CD4-positive, alpha-beta memory T cell (primary cell): ENCODE measurements around the gene CCDC201. TPM values are rescaled to one million over a fixed set of nuclear protein-coding genes. Genes with fewer than 3 reads are reported as not detected.

Experiments used
- CTCF ChIA-PET: fragments of 350-600 bp; sonication (Branson Sonifier 250); formaldehyde crosslinking; loops from one replicate; lab custom pipeline; 2021; ENCODE audit warnings: inconsistent platforms; ENCODE audit not compliant: partially characterized antibody; lab: Charles Lee
- POLR2A ChIA-PET: fragments of 350-600 bp; sonication (Branson Sonifier 250); formaldehyde crosslinking; loops from one replicate; lab custom pipeline; 2021; ENCODE audit not compliant: partially characterized antibody; lab: Charles Lee
- DNase-seq, 5 donors: peaks; one replicate each; pipeline versions ENCODE4 v3.0.0 to v3.0.0-alpha.2; 2020 to 2022; ENCODE audit warnings: mixed read lengths in 1 of 5
- H3K27ac ChIP-seq: one replicate; pipeline ENCODE4 v1.7.0; 2013; ENCODE audit warnings: low read depth, low read length
- H3K27me3 ChIP-seq: 2 replicates; pipeline ENCODE4 v1.7.0; 2013; ENCODE audit warnings: mild to moderate bottlenecking, low read length, moderate library complexity; ENCODE audit not compliant: insufficient read depth
- H3K36me3 ChIP-seq: 2 replicates; pipeline ENCODE4 v1.7.0; 2013; ENCODE audit warnings: mild to moderate bottlenecking, low read length, moderate library complexity; ENCODE audit not compliant: insufficient read depth
- H3K4me1 ChIP-seq: 2 replicates; pipeline ENCODE4 v1.7.0; 2013; ENCODE audit warnings: mild to moderate bottlenecking, low read length, moderate library complexity; ENCODE audit not compliant: insufficient read depth
- H3K4me3 ChIP-seq, 2 donors: one replicate each; pipeline ENCODE4 v1.7.0; 2013; ENCODE audit warnings: low read length in 2 of 2, mild to moderate bottlenecking in 1 of 2
- H3K9me3 ChIP-seq, 2 donors: one replicate each; pipeline ENCODE4 v1.7.0; 2013; ENCODE audit warnings: low read length in 2 of 2, control low read depth in 1 of 2; ENCODE audit not compliant: control insufficient read depth in 1 of 2
- H3K27ac Mint-ChIP-seq, 7 donors: one replicate each; pipeline ENCODE4 v1.8.0; 2020 to 2021; ENCODE audit warnings: mixed read lengths in 7 of 7, mild to moderate bottlenecking in 6 of 7, inconsistent platforms in 3 of 7, moderate library complexity in 3 of 7
- H3K27me3 Mint-ChIP-seq, 2 donors: one replicate each; pipeline ENCODE4 v1.8.0; 2020 to 2021; ENCODE audit warnings: mixed read lengths in 2 of 2
- H3K36me3 Mint-ChIP-seq, 2 donors: one replicate each; pipeline ENCODE4 v1.8.0; 2020 to 2021; ENCODE audit warnings: mixed read lengths in 2 of 2, inconsistent platforms in 1 of 2, mild to moderate bottlenecking in 1 of 2
- H3K4me1 Mint-ChIP-seq, 4 donors: one replicate each; pipeline ENCODE4 v1.8.0; 2020 to 2021; ENCODE audit warnings: mixed read lengths in 4 of 4, mild to moderate bottlenecking in 1 of 4
- H3K4me3 Mint-ChIP-seq, 8 donors: one replicate each; pipeline ENCODE4 v1.8.0; 2020 to 2021; ENCODE audit warnings: mixed read lengths in 8 of 8, mild to moderate bottlenecking in 7 of 8, moderate library complexity in 6 of 8, inconsistent platforms in 3 of 8
- H3K9me3 Mint-ChIP-seq, 8 donors: one replicate each; pipeline ENCODE4 v1.8.0; 2020 to 2021; ENCODE audit warnings: mixed read lengths in 8 of 8, mild to moderate bottlenecking in 5 of 8, inconsistent platforms in 3 of 8, moderate library complexity in 1 of 8
- intact Hi-C: fragments of 100-400 bp; cut with micrococcal nuclease; formaldehyde crosslinking; loops from one replicate; pipeline ENCODE4 v1.15.1; 2023
- polyA plus RNA-seq, 2 donors: library from polyadenylated mRNA; unstranded; fragments of 300-500 nt; fragmentation: Illumina TruSeq; gene quantifications; one replicate each; pipeline ENCODE4 v1.2.3, GENCODE V29; 2021
- total RNA-seq, 2 experiments: library from RNA; stranded (reverse); gene quantifications; one replicate each; pipeline ENCODE4 v1.2.3, GENCODE V29; 2021

Gene CCDC201
- total and polyA plus RNA-seq, 4 experiments from 2014 or later, result not detected

DNA sequence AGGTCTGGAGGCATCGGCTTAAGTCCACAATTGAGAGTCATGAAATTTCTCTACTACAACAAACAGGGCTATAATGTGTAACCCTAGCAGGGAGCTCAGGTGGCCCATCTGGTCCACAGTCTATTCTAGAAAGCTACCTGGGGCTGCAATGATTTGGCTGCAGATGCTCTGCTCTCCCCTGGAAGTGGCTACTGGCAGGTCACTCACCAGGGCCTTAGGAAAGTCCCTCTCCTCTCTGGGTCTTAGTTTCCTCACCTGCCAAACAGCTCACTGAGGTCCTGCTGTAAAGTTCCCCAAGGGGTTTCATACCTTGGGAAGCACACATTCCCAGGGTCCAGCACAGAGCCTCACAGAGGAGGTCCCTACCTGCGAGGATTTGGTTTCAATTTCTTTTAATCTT lies 45.7 kb upstream of the CCDC201 start:
- H3K4me1 Mint-ChIP-seq, result peaks cover 13 to 54% (median 28%) of the 10 kb centered on the region in 4 donors
- peaks cover 28 to 36% of the 10 kb centered on the region in 2 donors for H3K27me3 Mint-ChIP-seq
- H3K27ac Mint-ChIP-seq, result no peak overlapping the region
- Histone ChIP-seq H3K27ac (no peak overlapping the region), H3K4me1 (peaks cover 41% of the 10 kb centered on the region), H3K9me3 (no peaks in the 10 kb centered on the region), H3K36me3 (no peaks in the 10 kb centered on the region), H3K4me3 (no peak overlapping the region), H3K27me3 (peaks cover 9% of the 10 kb centered on the region)
- CTCF ChIA-PET, result interaction anchor here (1.0 to 3.2 kb wide), 13 partner anchors 16 to 1174 kb away, joined by 3 to 12 read pairs (median 4); no protein-coding TSS in a partner anchor
- DNase-seq, result no peak
- intact Hi-C loops, result loop anchor here (5.0 kb wide), 1 partner anchor 1899 kb away; no protein-coding TSS in a partner anchor
- H3K4me3 Mint-ChIP-seq, result peak overlapping the region in 4 of 8 donors; percentile 13 to 85 (median 44)
- no peaks in the 10 kb centered on the region for H3K9me3 Mint-ChIP-seq
- H3K36me3 Mint-ChIP-seq, result peaks cover 0 to 2% of the 10 kb centered on the region in 2 donors
- POLR2A ChIA-PET, result interaction anchor here (1.5 kb wide), 1 partner anchor 21 kb away, joined by 5 read pairs; no protein-coding TSS in a partner anchor

DNA sequence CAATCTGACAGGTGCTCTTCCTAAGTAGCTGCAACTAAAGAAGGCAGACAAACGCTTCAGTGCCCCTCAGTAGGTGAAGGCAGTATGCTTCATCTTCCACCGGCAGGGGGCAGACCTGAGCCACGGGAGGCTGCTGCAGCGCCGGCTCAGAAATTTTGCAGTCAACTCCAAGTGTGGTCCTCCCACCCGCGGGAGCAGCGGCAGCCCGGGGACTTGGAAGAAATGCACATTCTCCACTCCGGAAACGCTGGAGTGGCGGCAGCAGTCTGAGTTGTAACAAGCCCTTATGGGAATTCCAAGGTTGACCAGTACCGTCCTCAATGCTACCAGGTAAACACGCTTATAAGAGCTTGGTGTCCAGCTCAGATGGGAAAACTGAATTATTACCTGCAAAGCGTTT lies 44.8 kb upstream of the CCDC201 start:
- POLR2A ChIA-PET, result interaction anchor here (1.5 kb wide), 1 partner anchor 22 kb away, joined by 5 read pairs; no protein-coding TSS in a partner anchor
- Histone ChIP-seq H3K4me3 (no peak overlapping the region), H3K27ac (no peak overlapping the region), H3K27me3 (peaks cover 9% of the 10 kb centered on the region), H3K36me3 (no peaks in the 10 kb centered on the region), H3K4me1 (peaks cover 32% of the 10 kb centered on the region), H3K9me3 (no peaks in the 10 kb centered on the region)
- CTCF ChIA-PET, result interaction anchor here (0.6 to 3.2 kb wide), 12 partner anchors 9 to 1221 kb away, joined by 3 to 12 read pairs (median 4); no protein-coding TSS in a partner anchor
- H3K27me3 Mint-ChIP-seq, result peaks cover 22 to 30% of the 10 kb centered on the region in 2 donors
- H3K36me3 Mint-ChIP-seq, result peaks cover 0 to 2% of the 10 kb centered on the region in 2 donors
- peaks cover 7 to 45% (median 22%) of the 10 kb centered on the region in 4 donors for H3K4me1 Mint-ChIP-seq
- H3K4me3 Mint-ChIP-seq, result peak overlapping the region in 4 of 8 donors; percentile 15 to 57 (median 36)
- DNase-seq, result peak; percentile 50 to 64 (median 60)
- intact Hi-C loops, result loop anchor here (1.0 to 5.0 kb wide), 2 partner anchors 1171 to 1900 kb away; no protein-coding TSS in a partner anchor
- H3K9me3 Mint-ChIP-seq, result no peaks in the 10 kb centered on the region
- no peak overlapping the region for H3K27ac Mint-ChIP-seq

DNA sequence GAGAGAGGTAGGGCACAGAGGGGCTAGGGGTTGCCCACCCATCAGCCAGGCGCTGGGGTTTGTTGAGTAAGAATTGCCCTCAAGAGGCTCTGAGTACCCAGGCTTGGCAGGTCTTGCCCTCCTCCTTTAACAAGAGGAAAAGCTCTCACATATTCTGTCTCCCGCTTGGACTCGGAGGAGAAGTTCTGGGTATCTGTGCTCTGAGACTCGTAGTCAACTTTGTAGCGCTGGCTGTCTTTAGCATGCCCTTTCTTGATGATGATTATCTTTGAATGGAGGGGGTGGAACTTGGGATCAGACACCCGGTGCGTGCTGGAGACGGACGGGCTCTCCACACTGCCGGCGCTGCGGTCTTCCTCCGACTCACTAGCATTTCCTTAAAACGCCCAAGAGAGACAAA lies 44.2 kb upstream of the CCDC201 start:
- H3K27ac ChIP-seq, result no peak overlapping the region
- H3K36me3 Mint-ChIP-seq, result peaks cover 0 to 2% of the 10 kb centered on the region in 2 donors
- no peak overlapping the region for H3K4me3 Mint-ChIP-seq
- ChIA-PET POLR2A (no interaction called here), CTCF (interaction anchor here (1.1 to 3.2 kb wide), 7 partner anchors 8 to 1175 kb away, joined by 3 to 12 read pairs (median 9); no protein-coding TSS in a partner anchor)
- H3K4me1 ChIP-seq, result peaks cover 26% of the 10 kb centered on the region
- no peaks in the 10 kb centered on the region for H3K9me3 Mint-ChIP-seq
- peaks cover 19 to 27% of the 10 kb centered on the region in 2 donors for H3K27me3 Mint-ChIP-seq
- no peaks in the 10 kb centered on the region for H3K36me3 ChIP-seq
- no peak overlapping the region for H3K27ac Mint-ChIP-seq
- peaks cover 3 to 39% (median 16%) of the 10 kb centered on the region in 4 donors for H3K4me1 Mint-ChIP-seq
- H3K9me3 ChIP-seq, result no peaks in the 10 kb centered on the region
- intact Hi-C loops, result loop anchor here (1.0 to 5.0 kb wide), 2 partner anchors 1171 to 1900 kb away; no protein-coding TSS in a partner anchor
- no peak for DNase-seq
- H3K27me3 ChIP-seq, result peaks cover 9% of the 10 kb centered on the region
- no peak overlapping the region for H3K4me3 ChIP-seq

DNA sequence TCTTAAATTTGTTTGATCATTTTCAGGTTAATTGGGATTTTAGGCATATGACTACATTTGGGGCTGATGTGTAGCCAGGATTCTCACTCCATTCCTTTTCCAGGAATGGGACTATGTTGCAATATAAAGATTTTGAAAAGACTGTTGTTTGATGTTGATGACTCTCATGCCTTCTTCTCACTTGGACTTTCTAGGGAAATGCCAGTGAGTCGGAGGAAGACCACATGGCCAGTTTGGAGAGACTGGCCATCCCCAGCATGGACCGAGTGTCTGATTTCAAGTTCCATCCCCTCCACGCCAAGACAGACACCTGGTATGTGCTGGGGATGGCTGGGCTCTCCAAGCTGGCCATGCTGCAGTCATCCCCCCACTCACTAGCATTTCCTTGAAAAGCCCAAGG lies 42.7 kb upstream of the CCDC201 start:
- POLR2A ChIA-PET, result no interaction called here
- intact Hi-C loops, result loop anchor here (5.0 kb wide), 1 partner anchor 1902 kb away; no protein-coding TSS in a partner anchor
- peaks cover 15 to 27% of the 10 kb centered on the region in 2 donors for H3K27me3 Mint-ChIP-seq
- H3K4me3 Mint-ChIP-seq, result no peak overlapping the region
- Histone ChIP-seq H3K4me3 (no peak overlapping the region), H3K27ac (no peak overlapping the region), H3K27me3 (peaks cover 9% of the 10 kb centered on the region), H3K4me1 (peaks cover 18% of the 10 kb centered on the region), H3K36me3 (no peaks in the 10 kb centered on the region), H3K9me3 (no peaks in the 10 kb centered on the region)
- H3K27ac Mint-ChIP-seq, result no peak overlapping the region
- DNase-seq, result no peak
- H3K9me3 Mint-ChIP-seq, result no peaks in the 10 kb centered on the region
- CTCF ChIA-PET, result no interaction called here
- peaks cover 3 to 33% (median 12%) of the 10 kb centered on the region in 4 donors for H3K4me1 Mint-ChIP-seq
- H3K36me3 Mint-ChIP-seq, result peaks cover 0 to 2% of the 10 kb centered on the region in 2 donors

DNA sequence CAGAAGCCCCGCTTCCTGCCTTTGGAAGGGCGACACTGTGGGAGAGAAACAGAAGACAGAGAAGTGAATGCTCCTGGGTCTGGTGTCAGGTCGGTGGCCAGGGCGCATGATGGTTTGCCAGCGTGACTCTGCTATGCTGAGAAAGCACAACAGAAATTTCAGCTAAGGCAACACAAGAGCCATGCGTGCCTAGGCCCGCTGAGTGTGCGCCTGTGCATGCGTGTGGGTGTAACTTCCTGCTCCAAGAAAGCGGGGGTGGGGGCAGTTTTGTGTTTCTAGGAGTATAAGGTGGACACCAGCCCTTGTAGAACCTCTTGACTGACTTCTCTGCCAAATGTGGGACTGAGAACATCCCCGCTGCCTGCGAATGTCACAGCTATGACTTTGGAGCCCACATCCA lies 42.0 kb upstream of the CCDC201 start:
- Histone ChIP-seq H3K36me3 (no peaks in the 10 kb centered on the region), H3K4me1 (peaks cover 18% of the 10 kb centered on the region), H3K4me3 (no peak overlapping the region), H3K27me3 (peaks cover 7% of the 10 kb centered on the region), H3K27ac (no peak overlapping the region), H3K9me3 (no peaks in the 10 kb centered on the region)
- POLR2A ChIA-PET, result no interaction called here
- H3K36me3 Mint-ChIP-seq, result peaks cover 0 to 2% of the 10 kb centered on the region in 2 donors
- intact Hi-C loops, result loop anchor here (5.0 kb wide), 1 partner anchor 1902 kb away; no protein-coding TSS in a partner anchor
- H3K4me1 Mint-ChIP-seq, result peaks cover 3 to 27% (median 10%) of the 10 kb centered on the region in 4 donors
- CTCF ChIA-PET, result no interaction called here
- no peak overlapping the region for H3K27ac Mint-ChIP-seq
- no peaks in the 10 kb centered on the region for H3K9me3 Mint-ChIP-seq
- DNase-seq, result no peak
- H3K27me3 Mint-ChIP-seq, result peaks cover 11 to 22% of the 10 kb centered on the region in 2 donors
- no peak overlapping the region for H3K4me3 Mint-ChIP-seq

DNA sequence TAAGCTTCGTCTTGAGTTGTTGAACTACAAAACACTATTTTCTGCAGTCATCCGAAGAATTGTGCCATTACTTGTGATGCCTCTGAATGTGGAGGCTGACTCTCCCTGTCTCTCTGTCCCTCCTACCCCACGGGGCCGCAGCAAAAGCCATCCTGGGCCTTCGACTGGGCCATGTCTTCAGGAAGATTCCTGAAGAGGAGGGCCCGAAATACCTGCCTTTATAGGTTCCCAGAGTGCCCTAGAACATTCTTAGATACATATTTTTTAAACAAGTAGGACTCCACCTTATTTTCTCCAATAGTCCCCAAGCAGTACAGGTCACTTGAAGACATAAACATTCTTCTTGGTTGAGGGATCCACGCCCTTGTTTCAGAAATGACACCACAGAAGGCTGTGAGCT lies 40.1 kb upstream of the CCDC201 start:
- no peak overlapping the region for H3K4me3 Mint-ChIP-seq

DNA sequence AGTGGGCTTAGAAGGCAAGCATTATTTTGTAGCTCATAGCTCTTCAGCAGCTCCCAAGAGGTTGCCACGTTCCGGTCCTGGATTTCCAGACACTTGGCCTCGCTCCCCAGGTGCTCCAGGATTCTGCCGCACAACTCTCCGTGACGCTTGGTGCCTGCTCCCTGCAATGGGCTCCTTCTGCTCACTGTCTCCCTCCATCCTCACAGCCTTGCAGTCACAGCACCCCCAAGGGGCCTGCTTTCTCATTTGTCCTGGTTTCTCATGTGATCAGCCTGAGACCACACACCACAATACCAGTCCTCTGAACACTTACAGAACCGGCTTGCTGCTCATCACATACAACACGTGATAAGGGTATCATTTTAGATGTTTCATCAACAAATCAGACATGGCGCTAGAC lies 38.4 kb upstream of the CCDC201 start:
- no peaks in the 10 kb centered on the region for H3K4me1 ChIP-seq
- no peaks in the 10 kb centered on the region for H3K36me3 ChIP-seq
- H3K36me3 Mint-ChIP-seq, result peaks cover 0 to 1% of the 10 kb centered on the region in 2 donors
- POLR2A ChIA-PET, result no interaction called here
- H3K4me1 Mint-ChIP-seq, result peaks cover 0 to 4% (median 0%) of the 10 kb centered on the region in 4 donors
- no peak overlapping the region for H3K4me3 ChIP-seq
- H3K9me3 Mint-ChIP-seq, result no peaks in the 10 kb centered on the region
- H3K27ac Mint-ChIP-seq, result no peak overlapping the region
- intact Hi-C loops, result no loop called here
- no peak overlapping the region for H3K4me3 Mint-ChIP-seq
- H3K27ac ChIP-seq, result no peak overlapping the region
- no peaks in the 10 kb centered on the region for H3K9me3 ChIP-seq
- no peak for DNase-seq
- CTCF ChIA-PET, result no interaction called here
- H3K27me3 ChIP-seq, result no peaks in the 10 kb centered on the region
- H3K27me3 Mint-ChIP-seq, result peaks cover 2 to 3% of the 10 kb centered on the region in 2 donors

More for the DNA sequence above, 40.1 kb upstream of the CCDC201 start:
- intact Hi-C loops, result no loop called here
- Mint-ChIP-seq H3K27ac (no peak overlapping the region), H3K36me3 (peaks cover 0 to 2% of the 10 kb centered on the region in 2 donors), H3K9me3 (no peaks in the 10 kb centered on the region), H3K4me1 (peaks cover 0 to 12% (median 5%) of the 10 kb centered on the region in 4 donors), H3K27me3 (peaks cover 4 to 10% of the 10 kb centered on the region in 2 donors)
- Histone ChIP-seq H3K4me3 (no peak overlapping the region), H3K36me3 (no peaks in the 10 kb centered on the region), H3K27me3 (no peaks in the 10 kb centered on the region), H3K27ac (no peak overlapping the region), H3K4me1 (peaks cover 3% of the 10 kb centered on the region), H3K9me3 (no peaks in the 10 kb centered on the region)
- ChIA-PET POLR2A (no interaction called here), CTCF (interaction anchor here (1.6 to 1.8 kb wide), 2 partner anchors 9 to 11 kb away, joined by 4 to 7 read pairs; no protein-coding TSS in a partner anchor)
- DNase-seq, result no peak
